ENCODE results near the gene NCAPH2. TPM values are rescaled to one million over a fixed set of nuclear protein-coding genes. Genes with fewer than 3 reads are reported as not detected.

The NCAPH2 gene
- total and polyA plus RNA-seq, 2 experiments from 2014 or later = 28.6 to 61.0 TPM

DNA sequence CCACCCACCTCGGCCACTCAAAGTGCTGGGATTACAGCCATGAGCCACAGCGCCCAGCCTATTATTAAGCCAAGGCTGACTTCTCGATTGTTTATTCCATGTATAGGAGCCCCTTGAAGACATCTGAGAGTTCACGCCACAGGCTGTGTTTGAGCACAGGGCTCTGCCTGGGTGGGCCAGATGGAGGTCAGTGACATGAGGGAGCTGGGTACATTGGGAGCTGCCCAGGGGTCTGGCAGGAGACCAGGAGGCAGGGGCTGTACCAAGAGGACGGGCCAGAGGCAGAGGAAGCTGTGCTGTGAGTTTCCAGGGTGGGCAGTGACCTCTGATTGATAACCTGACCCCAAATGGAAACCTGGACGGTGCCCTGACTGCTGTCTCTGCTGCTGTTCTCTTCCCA, 5.9 kb upstream of the NCAPH2 start:
- H3K9me3 ChIP-seq (ENCODE audit: low read depth) = no peaks in the 10 kb centered on the region
- DNase-seq = no peak
- no peak for TF ChIP-seq EZH2phosphoT487 (IDR thresholded peaks at IDR 0.05; ENCODE audit: insufficient read depth, low read depth)
- TF ChIP-seq EZH2 (IDR thresholded peaks at IDR 0.05; ENCODE audit: insufficient read depth, poor library complexity, severe bottlenecking) = no peak
- WGBS, 2 experiments (ENCODE audit: low coverage in 1 of 2, low lambda C conversion rate in 2 of 2, missing lambda C conversion rate in 2 of 2) = 79 to 81% methylated on average over 6 of the region's 6 CpGs
- no peaks in the 10 kb centered on the region for H3K27me3 ChIP-seq (replicated peaks; ENCODE audit: insufficient read depth)
- no peak overlapping the region for H3K9ac ChIP-seq
- no peak overlapping the region for H3K4me2 ChIP-seq (ENCODE audit: unreplicated experiment)
- no peak overlapping the region for H3K27ac ChIP-seq
- in situ Hi-C loops (cut with MboI) = no loop called here
- no peaks in the 10 kb centered on the region for H3K4me1 ChIP-seq (ENCODE audit: insufficient read depth)
- H3K4me3 ChIP-seq = no peak overlapping the region
- H4K20me1 ChIP-seq (ENCODE audit: insufficient read depth) = no peaks in the 10 kb centered on the region
- no peak overlapping the region for H2AFZ ChIP-seq
- peaks cover 27% of the 10 kb centered on the region for H3K79me2 ChIP-seq (ENCODE audit: insufficient read depth)
- H3K36me3 ChIP-seq (ENCODE audit: low read depth) = no peaks in the 10 kb centered on the region
- peaks cover 16% of the 10 kb centered on the region; the same call in 1 of the 2 replicates for H3F3A ChIP-seq (ENCODE audit: insufficient read depth)
- no peaks in the 10 kb centered on the region for H3K9me2 ChIP-seq (ENCODE audit: insufficient read depth)

DNA sequence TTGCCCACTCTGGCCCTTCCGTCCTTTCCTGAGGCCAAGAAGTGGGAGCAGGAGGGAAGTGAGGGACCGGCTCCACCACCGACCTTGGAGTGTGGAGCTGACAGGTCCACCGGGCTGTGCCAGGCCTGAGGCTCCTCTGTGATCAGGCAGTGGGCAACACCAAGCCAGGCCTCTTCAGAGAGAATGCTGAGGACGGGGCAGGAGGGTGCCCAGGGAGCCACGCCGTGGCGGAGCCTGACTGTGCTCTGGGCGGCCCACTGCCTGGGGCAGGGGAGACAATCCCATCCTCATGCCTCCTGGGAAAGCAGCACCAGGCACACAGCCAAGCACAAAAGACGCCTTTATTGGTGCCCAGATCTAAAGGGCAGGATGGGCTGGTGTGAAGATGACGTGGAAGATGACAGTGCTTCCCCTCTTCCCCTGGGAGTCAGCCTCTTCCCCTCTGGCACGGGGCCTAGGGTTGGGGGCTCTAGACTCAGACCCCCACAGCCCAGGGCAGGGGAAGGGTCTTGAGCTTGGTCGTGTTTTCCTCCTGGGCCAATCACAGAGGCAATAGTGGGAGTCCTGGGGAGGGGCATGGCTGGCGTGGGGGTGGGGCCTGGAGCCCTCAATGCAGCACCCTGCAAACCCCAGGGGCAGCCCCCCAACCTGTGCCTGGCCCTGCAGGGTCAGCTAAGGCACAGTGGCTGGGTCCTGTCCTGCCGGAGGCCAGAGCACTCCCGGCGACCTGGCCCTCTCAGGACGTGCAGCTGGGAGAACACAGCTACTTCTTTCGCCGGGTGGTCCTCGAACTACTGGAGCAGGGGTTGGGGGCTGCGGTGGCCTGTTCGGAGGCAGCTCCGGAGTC, 5.2 kb upstream of the NCAPH2 start:
- Histone ChIP-seq H3K9me2 (ENCODE audit: insufficient read depth) (no peaks in the 10 kb centered on the region), H3K9me3 (ENCODE audit: low read depth) (no peaks in the 10 kb centered on the region), H4K20me1 (ENCODE audit: insufficient read depth) (no peaks in the 10 kb centered on the region), H3K4me2 (ENCODE audit: unreplicated experiment) (no peak overlapping the region), H3K4me1 (ENCODE audit: insufficient read depth) (no peaks in the 10 kb centered on the region), H2AFZ (no peak overlapping the region), H3K4me3 (no peak overlapping the region), H3K9ac (no peak overlapping the region), H3K79me2 (ENCODE audit: insufficient read depth) (peaks cover 30% of the 10 kb centered on the region), H3K27ac (no peak overlapping the region), H3K27me3 (replicated peaks; ENCODE audit: insufficient read depth) (no peaks in the 10 kb centered on the region), H3K36me3 (ENCODE audit: low read depth) (no peaks in the 10 kb centered on the region), H3F3A (ENCODE audit: insufficient read depth) (peaks cover 16% of the 10 kb centered on the region; the same call in 1 of the 2 replicates)
- TF ChIP-seq EZH2 (IDR thresholded peaks at IDR 0.05; ENCODE audit: insufficient read depth, poor library complexity, severe bottlenecking) = no peak
- no peak for TF ChIP-seq EZH2phosphoT487 (IDR thresholded peaks at IDR 0.05; ENCODE audit: insufficient read depth, low read depth)
- DNase-seq = no peak
- 85 to 88% methylated on average over 19 to 23 of the region's 24 CpGs for WGBS, 2 experiments (ENCODE audit: low coverage in 1 of 2, low lambda C conversion rate in 2 of 2, missing lambda C conversion rate in 2 of 2)
- in situ Hi-C loops (cut with MboI) = no loop called here

DNA sequence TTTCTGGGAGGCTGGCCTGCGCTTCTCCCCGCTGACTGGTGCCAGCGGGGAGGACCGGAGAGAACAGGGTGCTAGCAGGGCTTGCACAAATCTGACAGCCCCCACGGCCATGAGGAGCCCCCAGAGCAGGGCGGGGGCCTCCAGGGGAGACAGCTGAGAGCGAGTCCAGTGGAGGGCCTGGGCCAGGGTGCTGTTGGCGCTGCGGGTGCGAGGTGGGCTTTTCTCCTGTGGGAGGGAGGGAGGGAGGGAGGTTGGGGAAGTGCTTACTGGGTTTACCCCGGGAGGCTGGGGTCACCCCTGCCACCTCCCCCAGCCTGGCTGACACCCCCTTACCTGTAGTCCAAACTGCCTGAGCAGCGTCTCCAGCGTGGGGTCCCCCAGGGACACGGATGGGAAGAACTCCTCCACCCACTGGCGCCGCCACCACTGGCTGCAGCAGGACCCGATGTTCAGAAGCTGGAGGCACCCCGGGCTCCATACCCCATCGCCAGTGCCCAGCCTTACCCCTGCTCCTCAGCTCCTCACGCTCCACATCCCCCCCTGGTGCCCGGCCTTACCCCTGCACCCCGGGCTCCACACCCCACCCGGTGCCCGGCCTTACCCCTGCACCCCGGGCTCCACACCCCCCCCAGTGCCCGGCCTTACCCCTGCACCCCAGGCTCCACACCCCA, 4.4 kb upstream of the NCAPH2 start:
- in situ Hi-C loops (cut with MboI) = no loop called here
- no peak for TF ChIP-seq EZH2 (IDR thresholded peaks at IDR 0.05; ENCODE audit: insufficient read depth, poor library complexity, severe bottlenecking)
- no peak for TF ChIP-seq EZH2phosphoT487 (IDR thresholded peaks at IDR 0.05; ENCODE audit: insufficient read depth, low read depth)
- Histone ChIP-seq H3K36me3 (ENCODE audit: low read depth) (no peaks in the 10 kb centered on the region), H3K4me3 (no peak overlapping the region), H3K9me3 (ENCODE audit: low read depth) (no peaks in the 10 kb centered on the region), H3F3A (ENCODE audit: insufficient read depth) (peaks cover 16% of the 10 kb centered on the region; the same call in 1 of the 2 replicates), H3K79me2 (ENCODE audit: insufficient read depth) (peaks cover 34% of the 10 kb centered on the region), H3K4me2 (ENCODE audit: unreplicated experiment) (no peak overlapping the region), H3K27me3 (replicated peaks; ENCODE audit: insufficient read depth) (no peaks in the 10 kb centered on the region), H3K9ac (no peak overlapping the region), H2AFZ (no peak overlapping the region), H3K9me2 (ENCODE audit: insufficient read depth) (no peaks in the 10 kb centered on the region), H3K27ac (no peak overlapping the region), H4K20me1 (ENCODE audit: insufficient read depth) (no peaks in the 10 kb centered on the region), H3K4me1 (ENCODE audit: insufficient read depth) (peaks cover under 1% of the 10 kb centered on the region; the same call in 1 of the 2 replicates)
- no peak for DNase-seq
- 79 to 90% methylated on average over 17 to 24 of the region's 26 CpGs for WGBS, 2 experiments (ENCODE audit: low coverage in 1 of 2, low lambda C conversion rate in 2 of 2, missing lambda C conversion rate in 2 of 2)

DNA sequence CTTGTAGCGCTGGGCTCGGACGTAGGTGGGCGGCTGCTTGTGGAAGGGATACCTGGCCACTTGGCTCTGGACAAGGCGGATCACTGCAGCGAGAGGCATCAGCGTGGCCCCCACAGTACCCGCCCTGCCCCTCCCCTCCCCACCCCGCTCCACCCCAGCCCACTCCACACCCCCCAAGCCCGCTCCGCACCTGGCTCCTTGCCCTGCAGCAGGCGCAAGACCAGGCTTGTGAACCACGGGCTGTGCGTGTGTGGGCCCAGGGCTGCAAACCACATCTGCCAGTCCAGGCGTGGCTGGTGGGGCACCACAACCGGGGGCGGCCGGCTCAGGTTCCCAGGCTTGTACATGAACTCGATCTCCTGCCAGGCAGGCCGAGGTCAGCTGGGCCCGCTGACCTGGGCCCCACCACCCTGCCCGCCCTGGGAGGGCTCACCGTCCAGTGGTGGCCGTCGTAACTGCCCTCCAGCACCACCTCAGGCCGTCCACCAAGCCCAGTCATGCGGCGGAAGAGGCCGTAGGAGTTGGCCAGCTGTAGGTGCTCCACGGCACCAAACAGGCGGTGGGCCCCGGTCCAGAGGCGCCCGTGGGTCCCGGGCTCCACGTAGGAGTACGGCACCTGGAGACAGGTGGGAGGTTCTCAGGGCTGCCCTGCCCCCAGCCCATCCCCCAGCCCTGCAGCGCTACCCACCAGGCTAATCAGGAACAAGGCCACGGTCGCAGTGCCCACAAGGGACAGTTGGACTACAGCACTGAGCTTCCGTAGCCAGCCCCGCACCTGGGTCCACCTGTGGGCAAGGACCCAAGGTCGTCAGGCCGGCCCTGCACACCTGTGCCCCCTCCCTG, 3.4 kb upstream of the NCAPH2 start:
- no peak overlapping the region for H3K4me2 ChIP-seq (ENCODE audit: unreplicated experiment)
- H4K20me1 ChIP-seq (ENCODE audit: insufficient read depth) = no peaks in the 10 kb centered on the region
- H3K4me3 ChIP-seq = no peak overlapping the region
- in situ Hi-C loops (cut with MboI) = no loop called here
- no peaks in the 10 kb centered on the region for H3K36me3 ChIP-seq (ENCODE audit: low read depth)
- H3K27ac ChIP-seq = no peak overlapping the region
- no peak overlapping the region for H3K9ac ChIP-seq
- H3K9me2 ChIP-seq (ENCODE audit: insufficient read depth) = no peaks in the 10 kb centered on the region
- H2AFZ ChIP-seq = no peak overlapping the region
- no peaks in the 10 kb centered on the region for H3K9me3 ChIP-seq (ENCODE audit: low read depth)
- no peaks in the 10 kb centered on the region for H3K27me3 ChIP-seq (replicated peaks; ENCODE audit: insufficient read depth)
- peaks cover 10% of the 10 kb centered on the region for H3K4me1 ChIP-seq (ENCODE audit: insufficient read depth)
- WGBS, 2 experiments (ENCODE audit: low coverage in 1 of 2, low lambda C conversion rate in 2 of 2, missing lambda C conversion rate in 2 of 2) = 91 to 92% methylated on average over 22 to 40 of the region's 44 CpGs
- no peak for DNase-seq
- H3K79me2 ChIP-seq (ENCODE audit: insufficient read depth) = peaks cover 44% of the 10 kb centered on the region
- peaks cover 15% of the 10 kb centered on the region; the same call in 1 of the 2 replicates for H3F3A ChIP-seq (ENCODE audit: insufficient read depth)
- TF ChIP-seq EZH2 (IDR thresholded peaks at IDR 0.05; ENCODE audit: insufficient read depth, poor library complexity, severe bottlenecking) (no peak), EZH2phosphoT487 (IDR thresholded peaks at IDR 0.05; ENCODE audit: insufficient read depth, low read depth) (no peak)

All from GM23248 (cell line).